Islet precursor cell (in vitro differentiated cells): ENCODE data around the gene CDKN3.
A peak's percentile ranks its signal among the peaks of the same experiment; 100 is the strongest.
"Not testable (repeated sequence)": the region's sequence is repeated elsewhere in the genome, so short reads cannot be mapped to it uniquely, and the experiment has no call there.

Experiments
- DNase-seq: peaks from one replicate; pipeline ENCODE4 v3.0.0-alpha.2; 2018

The CDKN3 gene

DNA sequence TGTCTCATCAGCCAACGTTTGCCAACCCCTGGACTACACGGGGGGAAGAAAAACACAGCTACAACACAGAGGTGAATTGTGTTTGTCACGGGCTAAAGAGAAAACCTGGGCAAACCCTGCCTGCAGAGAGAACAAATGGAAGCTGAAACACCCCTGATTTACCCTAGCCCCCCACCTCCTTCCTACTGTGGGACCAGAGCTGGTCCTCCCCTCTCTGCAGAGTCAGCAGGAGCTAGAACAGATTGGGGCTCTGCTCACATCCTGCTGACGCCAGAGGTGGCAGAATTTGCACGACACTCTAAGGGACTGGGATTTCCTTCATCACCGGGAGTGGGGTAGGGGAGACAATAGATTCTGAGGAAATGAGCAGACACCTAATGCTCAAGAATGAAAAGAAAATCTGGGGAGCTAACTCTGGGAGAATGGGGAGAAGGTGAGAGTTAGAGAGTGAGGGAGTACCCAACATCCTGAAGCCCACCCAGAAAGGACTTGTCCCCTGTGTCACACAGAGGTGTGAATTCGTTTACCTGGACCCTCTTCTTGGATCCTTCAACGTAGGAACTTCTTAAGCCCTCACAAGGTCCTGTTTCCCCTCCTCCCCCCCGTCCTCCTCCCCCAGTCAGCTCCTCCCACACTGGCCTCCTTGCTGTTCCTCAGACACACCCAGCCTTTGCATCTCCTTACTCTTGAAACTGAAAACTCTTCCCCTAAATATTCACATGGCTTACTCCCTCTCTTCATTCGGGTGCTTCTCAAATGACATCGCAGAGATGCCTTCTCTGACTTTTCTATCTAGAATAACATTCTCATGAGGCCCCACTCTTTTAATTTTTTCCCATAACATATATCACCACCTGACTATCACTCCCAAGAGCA is 26.2 kb upstream of the CDKN3 start:
- DNase-seq: no peak

GRCh38 chr14:54374117-54374884 is 22.5 kb upstream of the CDKN3 start:
- DNase-seq: no peak

DNA sequence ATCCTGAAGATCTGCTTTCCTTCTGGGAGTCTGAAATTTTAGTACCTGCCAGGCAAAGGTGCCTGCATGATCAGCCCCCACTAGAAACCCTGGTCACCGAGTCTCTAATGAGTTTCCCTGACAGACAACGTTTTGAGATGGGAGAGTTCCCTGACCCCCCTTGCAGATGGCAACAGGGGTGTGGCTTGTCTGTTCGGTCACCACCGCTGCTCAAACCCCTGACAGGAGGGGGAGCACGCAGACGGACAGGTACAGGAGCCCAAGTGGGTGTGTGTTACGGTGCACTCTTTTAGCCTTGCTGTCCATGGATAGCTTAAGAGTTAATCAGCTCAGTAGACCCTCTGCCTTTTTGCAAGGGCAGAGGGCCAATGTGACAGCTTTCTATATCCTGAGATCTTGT is 19.3 kb upstream of the CDKN3 start:
- no peak for DNase-seq

DNA sequence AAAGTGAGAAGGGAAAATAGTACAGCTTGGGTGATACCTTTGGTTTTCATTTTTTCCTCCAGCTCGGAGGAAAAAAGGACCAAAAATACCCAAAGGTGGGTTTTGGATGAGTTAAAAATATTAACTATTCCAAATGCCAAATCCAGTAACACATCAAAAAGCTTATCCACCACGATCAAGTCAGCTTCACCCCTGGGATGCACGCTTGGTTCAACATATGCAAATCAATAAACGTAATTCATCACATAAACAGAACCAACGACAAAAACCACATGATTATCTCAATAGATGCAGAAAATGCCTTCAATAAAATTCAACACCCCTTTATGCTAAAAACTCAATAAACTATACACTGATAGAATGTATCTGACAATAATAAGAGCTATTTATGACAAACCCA is 17.9 kb upstream of the CDKN3 start:
- not testable (repeated sequence) for DNase-seq

DNA sequence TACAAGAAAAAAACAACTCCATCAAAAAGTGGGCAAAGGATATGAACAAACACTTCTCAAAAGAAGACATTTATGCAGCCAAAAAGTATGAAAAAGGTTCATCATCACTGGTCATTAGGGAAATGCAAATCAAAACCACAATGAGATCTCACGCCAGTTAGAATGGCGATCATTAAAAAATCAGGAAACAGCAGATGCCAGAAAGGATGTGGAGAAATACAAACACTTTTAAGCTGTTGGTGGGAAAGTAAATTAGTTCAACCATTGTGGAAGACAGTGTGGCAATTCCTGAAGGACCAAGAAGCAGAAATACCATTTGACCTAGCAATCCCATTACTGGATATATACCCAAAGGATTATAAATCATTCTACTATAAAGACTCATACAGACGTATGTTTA is 16.2 kb upstream of the CDKN3 start:
- not testable (repeated sequence) for DNase-seq

- no peak for DNase-seq
These were observed 15.0 kb upstream of the CDKN3 start for GRCh38 chr14:54381821-54382220.

- no peak for DNase-seq
These were observed 13.0 kb upstream of the CDKN3 start for GRCh38 chr14:54383835-54384234.

- no peak for DNase-seq
These were observed 11.3 kb upstream of the CDKN3 start for GRCh38 chr14:54385556-54385955.

- DNase-seq: no peak
These were observed 9.5 kb upstream of the CDKN3 start for GRCh38 chr14:54387328-54387727.

GRCh38 chr14:54392131-54392859 is 4.5 kb upstream of the CDKN3 start:
- DNase-seq: no peak

- not testable (repeated sequence) for DNase-seq
These were observed 3.6 kb upstream of the CDKN3 start for GRCh38 chr14:54392986-54393884.

DNA sequence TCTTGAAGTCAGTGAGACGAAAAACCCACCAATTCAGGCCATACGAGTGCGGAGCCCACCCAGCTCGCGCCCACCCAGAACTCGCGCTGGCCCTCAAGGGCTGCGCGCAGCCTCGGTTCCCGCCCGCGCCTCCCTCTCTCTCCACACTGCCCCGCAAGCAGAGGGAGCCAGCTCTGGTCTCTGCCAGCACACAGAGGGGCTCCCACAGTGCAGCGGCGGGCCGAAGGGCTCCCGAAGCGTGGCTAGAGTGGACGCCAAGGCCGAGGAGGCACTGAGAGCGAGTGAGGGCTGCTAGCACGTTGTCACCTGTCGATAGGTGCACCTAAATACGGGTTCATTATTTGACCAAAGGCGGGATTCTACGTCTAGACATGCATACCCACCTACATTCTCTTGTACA is 2.2 kb upstream of the CDKN3 start:
- no peak for DNase-seq

- no peak for DNase-seq
These were observed 1.5 kb upstream of the CDKN3 start for GRCh38 chr14:54395284-54395683.

GRCh38 chr14:54395716-54396115 is 1.1 kb upstream of the CDKN3 start:
- DNase-seq: no peak

- no peak for DNase-seq
These were observed 669 bp upstream of the CDKN3 start for GRCh38 chr14:54396183-54396492.

DNA sequence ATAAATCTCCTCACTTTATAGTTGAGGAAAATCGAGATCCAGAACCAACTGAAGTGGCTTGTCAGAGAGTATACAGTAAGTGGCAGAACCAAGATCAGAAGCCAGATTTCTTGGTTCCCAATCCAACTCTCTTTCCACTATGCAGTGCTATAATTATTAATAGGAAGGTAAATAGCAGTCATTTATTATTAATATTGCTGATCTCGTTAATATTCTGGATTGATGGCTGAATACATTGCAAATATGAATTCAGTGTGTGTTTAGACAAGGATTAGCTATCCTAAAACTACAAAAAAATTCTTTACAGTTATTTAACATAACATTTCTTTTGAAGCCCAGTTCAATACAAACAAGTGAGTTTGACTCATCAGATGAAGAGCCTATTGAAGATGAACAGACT is 2.8 kb downstream of the CDKN3 start:
- DNase-seq: no peak

DNA sequence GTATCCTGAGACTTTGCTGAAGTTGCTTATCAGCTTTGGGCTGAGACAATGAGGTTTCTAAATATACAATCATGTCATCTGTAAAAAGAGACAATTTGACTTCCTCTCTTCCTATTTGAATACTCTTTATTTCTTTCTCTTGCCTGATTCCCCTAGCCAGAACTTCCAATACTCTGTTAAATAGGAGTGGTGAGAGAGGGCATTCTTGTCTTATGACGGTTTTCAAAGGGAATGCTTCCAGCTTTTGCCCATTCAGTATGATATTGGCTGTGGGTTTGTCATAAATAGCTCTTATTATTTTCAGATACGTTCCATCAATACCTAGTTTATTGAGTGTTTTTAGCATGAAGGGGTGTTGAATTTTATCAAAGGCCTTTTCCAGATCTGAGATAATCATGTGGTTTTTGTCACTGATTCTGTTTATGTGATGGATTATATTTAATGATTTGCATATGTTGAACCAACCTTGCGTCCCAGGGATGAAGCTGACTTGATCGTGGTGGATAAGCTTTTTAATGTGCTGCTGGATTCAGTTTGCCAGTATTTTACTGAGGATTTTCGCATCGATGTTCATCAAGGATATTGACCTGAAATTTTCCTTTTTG is 6.7 kb downstream of the CDKN3 start:
- DNase-seq: not testable (repeated sequence)

DNA sequence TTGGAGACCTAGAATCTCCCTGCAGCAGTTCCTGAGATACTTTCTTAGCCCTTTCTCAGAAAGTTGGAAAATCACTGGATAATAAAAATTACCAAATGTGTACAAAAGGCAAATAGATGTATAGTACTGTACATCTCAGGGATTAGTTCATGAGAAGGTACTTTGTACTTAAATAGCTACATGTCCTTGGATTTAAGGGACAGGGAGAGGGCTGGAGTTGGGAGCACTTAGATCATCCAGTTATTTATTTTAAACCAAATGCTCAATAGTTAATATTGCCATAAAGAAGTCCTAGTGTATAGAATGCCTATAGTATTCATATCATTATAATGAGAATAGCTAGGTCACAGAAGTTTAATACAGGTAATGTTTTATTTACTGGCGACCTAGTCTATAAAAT is 13.4 kb downstream of the CDKN3 start:
- no peak for DNase-seq

GRCh38 chr14:54411371-54411770 is 14.6 kb downstream of the CDKN3 start:
- DNase-seq: no peak

DNA sequence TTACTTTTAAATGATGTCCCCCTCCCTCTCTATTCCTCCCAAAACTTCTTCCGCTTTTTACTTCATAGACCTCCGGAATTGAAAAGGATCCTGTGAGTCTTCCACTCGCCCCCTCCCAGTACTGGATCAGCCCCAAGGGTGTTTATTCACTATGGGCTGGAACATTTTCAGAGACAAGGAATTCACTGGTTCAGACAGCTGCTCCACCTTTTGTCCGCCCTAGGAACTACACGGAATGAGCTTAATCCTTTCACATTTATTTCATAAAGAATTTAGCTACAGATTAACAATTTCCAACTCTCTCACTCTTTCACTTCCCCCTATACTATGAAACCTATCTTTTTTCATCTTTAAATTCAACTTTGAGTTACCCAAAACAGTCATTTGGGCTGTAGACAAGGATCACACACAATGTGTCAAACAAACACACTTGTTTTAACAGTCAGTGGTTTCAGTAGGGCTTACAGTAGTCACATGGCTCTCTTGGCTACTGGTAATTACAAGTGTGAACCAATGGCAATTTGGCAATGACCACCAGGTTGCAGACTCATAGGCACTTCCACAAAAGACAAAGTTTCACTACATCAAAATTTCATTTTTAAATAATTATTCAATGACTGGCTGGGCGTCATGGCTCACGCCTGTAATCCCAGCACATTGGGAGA is 23.8 kb downstream of the CDKN3 start:
- DNase-seq: peak; percentile 63

- no peak for DNase-seq
These were observed 27.2 kb downstream of the CDKN3 start for GRCh38 chr14:54423991-54424390.

DNA sequence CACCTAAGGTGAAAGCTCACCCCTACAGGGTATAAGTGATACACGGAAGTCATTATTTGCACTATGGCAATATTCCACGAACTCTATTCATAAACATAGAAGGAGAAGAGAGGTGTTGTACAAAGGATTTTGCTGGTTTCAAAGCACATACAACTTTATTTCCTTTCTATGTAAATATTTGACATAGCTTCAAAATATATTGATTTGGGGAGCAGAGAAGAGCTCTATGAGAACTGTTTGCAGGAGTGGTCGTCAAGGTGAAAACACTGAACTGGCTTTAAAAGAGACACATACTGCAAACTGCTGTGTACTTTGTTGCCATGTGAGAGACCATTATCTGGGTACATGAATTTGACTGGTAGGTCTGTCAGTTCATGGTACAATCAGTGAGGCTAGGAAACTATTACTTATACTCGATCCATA is 27.7 kb downstream of the CDKN3 start:
- no peak for DNase-seq
